Osteoblast (primary cell): ENCODE data around the gene HGF. TPM values are rescaled to one million over a fixed set of nuclear protein-coding genes. Genes with fewer than 3 reads are reported as not detected.
"Not testable (repeated sequence)": the region's sequence is repeated elsewhere in the genome, so short reads cannot be mapped to it uniquely, and the experiment has no call there.

Source experiments
- DNase-seq: peaks from one replicate; pipeline ENCODE4 v3.0.0; 2011; ENCODE audit warnings: low spot score, mixed read lengths; ENCODE audit not compliant: insufficient read length; ENCODE audit errors: missing footprints
- H2AFZ ChIP-seq: 2 replicates; pipeline ENCODE4 v1.6.0; 2011; ENCODE audit warnings: mild to moderate bottlenecking, low read length
- H3K27ac ChIP-seq: 2 replicates; pipeline ENCODE4 v1.5.1; 2011; ENCODE audit warnings: mild to moderate bottlenecking, low read depth, low read length, moderate library complexity
- H3K27me3 ChIP-seq: 2 replicates; pipeline ENCODE4 v1.6.0; 2012; ENCODE audit warnings: mild to moderate bottlenecking, control low read depth, inconsistent platforms, low read length, moderate library complexity; ENCODE audit not compliant: insufficient read depth
- H3K36me3 ChIP-seq: 2 replicates; pipeline ENCODE4 v1.5.1; 2011; ENCODE audit warnings: mild to moderate bottlenecking, low read length, control low read depth, moderate library complexity; ENCODE audit not compliant: insufficient read depth
- H3K4me1 ChIP-seq: 2 replicates; pipeline ENCODE4 v1.5.1; 2011; ENCODE audit warnings: mild to moderate bottlenecking, low read length, control low read depth, moderate library complexity; ENCODE audit not compliant: insufficient read depth
- H3K4me2 ChIP-seq: 2 replicates; pipeline ENCODE4 v1.6.0; 2011; ENCODE audit warnings: mild to moderate bottlenecking, low read length; ENCODE audit not compliant: insufficient read depth
- H3K4me3 ChIP-seq: fragments of 200-600 bp; sonication (generic); 3 replicates; pipeline ENCODE4 v1.5.1; 2012; ENCODE audit warnings: mild to moderate bottlenecking, low read length, inconsistent platforms; ENCODE audit not compliant: insufficient read depth
- H3K79me2 ChIP-seq: 2 replicates; pipeline ENCODE4 v1.6.0; 2012; ENCODE audit warnings: mild to moderate bottlenecking, low read length, control low read depth, inconsistent platforms; ENCODE audit not compliant: insufficient read depth
- H3K9me3 ChIP-seq: 2 replicates; pipeline ENCODE4 v1.5.1; 2011; ENCODE audit warnings: low read depth, low read length, control low read depth
- H4K20me1 ChIP-seq: 2 replicates; pipeline ENCODE4 v1.6.0; 2012; ENCODE audit warnings: mild to moderate bottlenecking, low read length, control low read depth; ENCODE audit not compliant: insufficient read depth
- CTCF ChIP-seq: IDR thresholded peaks from 2 replicates; pipeline ENCODE4 v1.5.1; 2011; ENCODE audit warnings: mild to moderate bottlenecking, low read depth, low read length, moderate library complexity; ENCODE audit errors: extremely low read depth
- total RNA-seq: library from RNA; depleted of rRNA; stranded (reverse); fragments of >200 nt; gene quantifications from 2 replicates; pipeline ENCODE4 v1.2.3, GENCODE V29; 2012

The HGF gene
- total RNA-seq, 1 donor = 41.3 TPM

GRCh38 chr7:81810476-81811155 is 40.8 kb upstream of the HGF start:
- no peaks in the 10 kb centered on the region for H3K4me1 ChIP-seq
- peak overlapping the region; percentile 33 for H2AFZ ChIP-seq
- DNase-seq = peak; percentile 18
- no peaks in the 10 kb centered on the region for H3K79me2 ChIP-seq
- no peaks in the 10 kb centered on the region for H3K9me3 ChIP-seq
- no peaks in the 10 kb centered on the region for H3K27me3 ChIP-seq
- H3K36me3 ChIP-seq = no peaks in the 10 kb centered on the region
- H3K4me3 ChIP-seq = no peak overlapping the region
- H3K4me2 ChIP-seq = no peak overlapping the region
- H4K20me1 ChIP-seq = no peaks in the 10 kb centered on the region
- TF ChIP-seq CTCF = no peak
- no peak overlapping the region for H3K27ac ChIP-seq

- not testable (repeated sequence) for H2AFZ ChIP-seq, H3K4me3 ChIP-seq, H3K4me1 ChIP-seq, H3K79me2 ChIP-seq, H3K4me2 ChIP-seq, DNase-seq, H3K27me3 ChIP-seq, H3K9me3 ChIP-seq, H3K27ac ChIP-seq, H4K20me1 ChIP-seq, H3K36me3 ChIP-seq
Observed at GRCh38 chr7:81808310-81808709, 38.5 kb upstream of the HGF start.

- Histone ChIP-seq H3K27me3 (no peaks in the 10 kb centered on the region), H3K36me3 (no peaks in the 10 kb centered on the region), H2AFZ (peak overlapping the region; percentile 74), H3K4me2 (peak overlapping the region; percentile 9), H3K27ac (no peak overlapping the region), H3K4me1 (no peaks in the 10 kb centered on the region), H3K79me2 (no peaks in the 10 kb centered on the region), H3K9me3 (no peaks in the 10 kb centered on the region), H3K4me3 (no peak overlapping the region), H4K20me1 (no peaks in the 10 kb centered on the region)
- DNase-seq = no peak
- no peak for TF ChIP-seq CTCF
Observed at GRCh38 chr7:81803267-81803666, 33.4 kb upstream of the HGF start.

- H3K79me2 ChIP-seq = no peaks in the 10 kb centered on the region
- H2AFZ ChIP-seq = no peak overlapping the region
- no peaks in the 10 kb centered on the region for H4K20me1 ChIP-seq
- H3K4me2 ChIP-seq = no peak overlapping the region
- no peaks in the 10 kb centered on the region for H3K36me3 ChIP-seq
- no peak overlapping the region for H3K27ac ChIP-seq
- TF ChIP-seq CTCF = no peak
- H3K4me3 ChIP-seq = no peak overlapping the region
- no peaks in the 10 kb centered on the region for H3K9me3 ChIP-seq
- H3K27me3 ChIP-seq = no peaks in the 10 kb centered on the region
- H3K4me1 ChIP-seq = no peaks in the 10 kb centered on the region
- no peak for DNase-seq
Observed at GRCh38 chr7:81802251-81802650, 32.4 kb upstream of the HGF start.
